Esophagus squamous epithelium (tissue), 5 donors: Measurements from ENCODE around the gene DNAJC15. TPM values are rescaled to one million over a fixed set of nuclear protein-coding genes. Genes with fewer than 3 reads are reported as not detected.
A peak's percentile ranks its signal among the peaks of the same experiment; 100 is the strongest.
"Not testable (repeated sequence)": the region's sequence is repeated elsewhere in the genome, so short reads cannot be mapped to it uniquely, and the experiment has no call there.

ENCODE experiments used
- DNase-seq: peaks from one replicate; lab custom pipeline; 2025; lab: John Stamatoyannopoulos, UW
- H3K27ac ChIP-seq, 4 donors: fragments of 200-600 bp; sonication (generic); one replicate each; pipeline ENCODE4 v1.5.1; 2016 to 2019; ENCODE audit warnings: mild to moderate bottlenecking in 1 of 4
- H3K27me3 ChIP-seq, 4 donors: fragments of 200-600 bp; sonication (generic); 1 replicate in 3 of 4; 2 replicates in 1 of 4; pipeline versions ENCODE4 v1.5.1 to v1.6.0; 2017 to 2021; ENCODE audit warnings: antibody characterized with exemption in 1 of 4
- H3K36me3 ChIP-seq, 3 donors: fragments of 200-600 bp; sonication (generic); one replicate each; pipeline ENCODE4 v1.5.1; 2016 to 2019
- H3K4me1 ChIP-seq, 3 donors: fragments of 200-600 bp; sonication (generic); one replicate each; pipeline ENCODE4 v1.5.1; 2017 to 2019
- H3K4me3 ChIP-seq, 4 donors: fragments of 200-600 bp; sonication (generic); 1 replicate in 3 of 4; 2 replicates in 1 of 4; pipeline ENCODE4 v1.5.1; 2016 to 2019; ENCODE audit warnings: mild to moderate bottlenecking in 2 of 4, moderate library complexity in 1 of 4
- H3K9me3 ChIP-seq, 3 donors: fragments of 200-600 bp; sonication (generic); one replicate each; pipeline ENCODE4 v1.5.1; 2016 to 2019
- CTCF ChIP-seq, 6 experiments: fragments of 450-650 bp in 4 of 6; fragments of 200-600 bp in 2 of 6; sonication (generic) in 2 of 6; IDR thresholded peaks; one replicate each; pipeline ENCODE4 v1.5.1; 2016 to 2019; ENCODE audit warnings: antibody characterized with exemption in 6 of 6, mild to moderate bottlenecking in 4 of 6, moderate library complexity in 4 of 6
- POLR2A ChIP-seq, 4 donors: fragments of 450-650 bp; IDR thresholded peaks; one replicate each; pipeline ENCODE4 v1.6.1; 2017; ENCODE audit warnings: antibody characterized with exemption in 4 of 4, mild to moderate bottlenecking in 4 of 4, moderate library complexity in 3 of 4
- WGBS, 2 donors: methylation state at CpG; one replicate each; pipeline ENCODE4 v1.1.5; 2018; 5-methylcytosine and 5-hydroxymethylcytosine counted together
- intact Hi-C: fragments of 100-400 bp; cut with DNase I; formaldehyde crosslinking; loops from one replicate; pipeline ENCODE4 v1.15.0; 2022
- total RNA-seq, 4 donors: library from RNA; depleted of rRNA; stranded (reverse); fragments of >200 nt; gene quantifications; one replicate each; pipeline ENCODE4 v1.1.0, GENCODE V29; 2016
- donor health status: DM: yes; HTN: yes; CAD: no.

Gene DNAJC15
- total RNA-seq, 4 donors from 2014 or later, result 2.9 to 15.0 (median 9.0) TPM

DNA sequence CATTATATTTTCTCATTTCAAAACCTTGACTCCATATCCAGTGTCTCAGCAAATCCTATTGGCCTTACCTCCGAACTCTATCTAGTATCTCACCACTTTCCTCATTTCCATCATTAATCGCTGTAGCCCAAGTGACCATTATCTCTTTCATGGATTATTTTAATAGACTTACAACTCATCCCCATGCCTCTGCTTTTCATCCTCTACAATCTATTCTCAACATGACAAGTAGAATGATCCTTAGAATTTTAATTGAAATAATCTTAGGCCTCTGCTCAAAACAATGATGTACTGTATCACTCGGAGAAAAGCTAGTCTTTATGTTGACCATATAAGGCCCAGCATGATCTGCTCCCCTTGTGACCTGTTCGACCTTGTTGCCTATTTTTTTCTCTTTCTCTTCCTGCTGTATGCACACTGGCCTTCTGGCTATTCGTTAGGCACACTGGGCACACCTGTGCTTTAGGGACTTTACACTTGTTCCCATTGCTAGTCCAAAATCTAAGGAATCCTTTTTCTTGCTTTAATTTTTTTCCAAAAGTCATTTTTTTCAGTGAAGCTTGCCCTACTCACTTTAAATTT is 21.4 kb downstream of the DNAJC15 start:
- 88 to 91% methylated on average over 5 of the region's 5 CpGs for WGBS, 2 donors
- DNase-seq, result no peak
- Histone ChIP-seq H3K9me3 (no peaks in the 10 kb centered on the region), H3K27me3 (no peaks in the 10 kb centered on the region), H3K36me3 (peaks cover 0 to 6% (median 0%) of the 10 kb centered on the region in 3 donors), H3K27ac (peak overlapping the region; percentile 51 to 75 (median 60)), H3K4me1 (peaks cover 0 to 59% (median 3%) of the 10 kb centered on the region in 3 donors), H3K4me3 (no peak overlapping the region)
- TF ChIP-seq POLR2A (IDR thresholded peaks at IDR 0.05) (no peak), CTCF (IDR thresholded peaks at IDR 0.05) (no peak)
- intact Hi-C loops, result no loop called here

- intact Hi-C loops, H3K9me3 ChIP-seq, H3K4me3 ChIP-seq, H3K27me3 ChIP-seq, H3K36me3 ChIP-seq, DNase-seq: not testable (repeated sequence)
- Histone ChIP-seq H3K27ac (peak overlapping the region; percentile 58 to 75 (median 60)), H3K4me1 (peaks cover 0 to 60% (median 3%) of the 10 kb centered on the region in 3 donors)
- 32 to 45% methylated on average over 7 to 8 of the region's 10 CpGs for WGBS, 2 donors
Measured at GRCh38 chr13:43045302-43045773, 22.0 kb downstream of the DNAJC15 start.

- TF ChIP-seq CTCF (IDR thresholded peaks at IDR 0.05), result no peak
- no peak for TF ChIP-seq POLR2A (IDR thresholded peaks at IDR 0.05)
- no peak for DNase-seq
- intact Hi-C loops, result no loop called here
- H3K27me3 ChIP-seq, result no peaks in the 10 kb centered on the region
- peaks cover 0 to 51% (median 3%) of the 10 kb centered on the region in 3 donors for H3K4me1 ChIP-seq
- H3K4me3 ChIP-seq, result no peak overlapping the region
- H3K9me3 ChIP-seq, result no peaks in the 10 kb centered on the region
- H3K36me3 ChIP-seq, result peaks cover 0 to 6% (median 0%) of the 10 kb centered on the region in 3 donors
- peak overlapping the region in 3 of 4 donors; percentile 15 to 75 (median 58) for H3K27ac ChIP-seq
- WGBS, 2 donors, result 92 to 95% methylated on average over 6 of the region's 6 CpGs
Measured at GRCh38 chr13:43046259-43046658, 22.9 kb downstream of the DNAJC15 start.

- WGBS, 2 donors, result 10 to 16% methylated on average over 10 to 13 of the region's 13 CpGs
Measured at GRCh38 chr13:43054803-43055802, 31.7 kb downstream of the DNAJC15 start.

More at GRCh38 chr13:43054803-43055802, 31.7 kb downstream of the DNAJC15 start:
- Histone ChIP-seq H3K9me3 (no peaks in the 10 kb centered on the region), H3K36me3 (peaks cover 0 to 8% (median 0%) of the 10 kb centered on the region in 3 donors), H3K4me1 (peaks cover 19 to 57% (median 29%) of the 10 kb centered on the region in 3 donors), H3K27ac (peak overlapping the region; percentile 77 to 85 (median 83)), H3K4me3 (peak overlapping the region; percentile 24 to 66 (median 48)), H3K27me3 (no peaks in the 10 kb centered on the region)
- TF ChIP-seq POLR2A (IDR thresholded peaks at IDR 0.05), result no peak
- no peak for TF ChIP-seq CTCF (IDR thresholded peaks at IDR 0.05)
- intact Hi-C loops, result no loop called here
- DNase-seq, result no peak
